GM19351 (cell line): ENCODE results near the gene KCNJ6.
"Not testable (repeated sequence)": the region's sequence is repeated elsewhere in the genome, so short reads cannot be mapped to it uniquely, and the experiment has no call there.

Experiments used
- ATAC-seq: cut with Tn5 transposase; IDR thresholded peaks from one replicate; pipeline ENCODE4 v1.9.1; 2021; ENCODE audit warnings: mild to moderate bottlenecking, moderate library complexity; ENCODE audit not compliant: unreplicated experiment

KCNJ6 gene

DNA sequence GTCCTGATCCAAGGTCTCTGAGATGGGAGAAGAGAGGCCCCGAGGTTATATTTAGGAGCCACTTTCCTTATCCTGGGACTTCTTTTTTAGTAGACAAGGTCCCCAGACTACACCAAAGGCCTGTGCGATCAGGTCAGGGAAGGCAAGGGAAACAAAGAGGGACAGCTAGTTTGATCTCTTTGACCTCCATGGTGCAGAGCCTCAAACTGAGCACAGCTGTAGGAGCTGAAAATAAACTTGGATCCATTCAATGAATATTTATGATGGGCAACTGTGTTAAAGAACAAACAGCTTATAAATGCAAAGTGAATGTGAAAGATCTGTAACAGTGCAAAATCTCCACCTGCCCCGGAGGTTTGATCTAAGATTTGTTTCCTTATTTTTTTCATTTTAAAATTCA, 293.1 kb downstream of the KCNJ6 start:
- ATAC-seq, result no peak

GRCh38 chr21:37622755-37623154, 293.5 kb downstream of the KCNJ6 start:
- no peak for ATAC-seq

GRCh38 chr21:37620401-37620800, 295.9 kb downstream of the KCNJ6 start:
- ATAC-seq, result no peak

- no peak for ATAC-seq
These were observed 296.7 kb downstream of the KCNJ6 start for GRCh38 chr21:37619464-37619974.

GRCh38 chr21:37618081-37618480, 298.2 kb downstream of the KCNJ6 start:
- ATAC-seq, result no peak

DNA sequence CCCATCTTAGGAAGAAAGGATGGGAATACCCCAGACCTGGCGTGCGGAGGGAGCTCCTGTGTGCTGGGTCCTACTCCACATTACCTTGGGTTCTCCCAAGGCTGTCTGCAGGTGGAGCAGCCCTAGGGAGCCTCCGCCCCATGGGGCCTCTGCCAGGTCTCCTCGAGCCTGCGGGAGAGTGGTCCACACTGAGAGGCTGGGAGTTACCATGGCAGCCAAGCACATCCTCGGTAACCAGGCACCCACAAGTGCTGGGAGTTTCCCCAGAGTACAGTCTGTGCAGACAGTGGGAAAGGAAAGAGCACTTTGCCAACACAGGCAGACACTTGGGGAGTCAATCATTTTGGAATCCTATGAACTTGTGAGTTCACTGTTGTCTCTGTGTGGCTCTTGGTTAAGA, 300.3 kb downstream of the KCNJ6 start:
- no peak for ATAC-seq

DNA sequence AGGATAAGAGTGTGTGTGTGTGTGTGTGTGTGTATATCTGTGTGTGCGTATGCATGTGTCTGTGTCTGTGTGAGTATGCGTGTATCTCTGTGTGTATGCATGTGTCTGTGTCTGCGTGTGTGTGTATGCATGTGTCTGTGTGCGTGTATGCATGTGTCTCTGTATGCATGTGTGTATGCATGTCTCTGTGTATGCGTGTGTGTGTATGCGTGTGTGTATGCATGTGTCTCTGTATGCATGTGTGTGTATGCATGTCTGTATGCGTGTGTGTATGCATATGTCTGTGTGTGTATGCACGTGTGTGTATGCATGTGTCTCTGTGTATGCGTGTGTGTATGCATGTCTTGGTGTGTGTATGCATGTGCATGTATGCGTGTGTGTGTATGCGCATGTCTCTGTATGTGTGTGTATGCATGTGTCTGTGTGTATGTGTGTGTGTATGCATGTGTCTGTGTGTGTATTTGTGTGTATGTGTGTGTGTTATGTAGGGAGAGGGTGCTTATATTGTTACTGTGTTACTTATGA, 301.8 kb downstream of the KCNJ6 start:
- no peak for ATAC-seq

GRCh38 chr21:37607081-37607480, 309.2 kb downstream of the KCNJ6 start:
- no peak for ATAC-seq

DNA sequence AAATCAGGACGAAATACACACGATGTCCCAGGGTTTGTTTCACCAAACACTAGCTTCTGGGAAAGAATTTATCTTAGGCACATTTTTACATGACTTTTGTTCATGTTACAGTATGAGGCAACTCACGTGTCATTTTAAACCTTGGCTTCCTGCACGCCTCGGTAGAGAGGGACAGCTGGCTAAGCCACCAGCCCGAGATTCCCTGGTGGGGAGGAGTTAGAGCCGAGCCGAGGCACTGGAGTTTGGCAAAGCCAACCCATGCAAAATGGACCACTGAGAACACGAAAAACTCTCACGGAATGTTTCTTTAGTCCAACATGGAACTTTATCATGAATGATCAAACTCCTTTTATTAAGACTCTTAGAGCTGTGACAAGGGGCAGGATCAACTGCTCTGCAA, 309.7 kb downstream of the KCNJ6 start:
- ATAC-seq, result no peak

GRCh38 chr21:37605006-37605405, 311.3 kb downstream of the KCNJ6 start:
- ATAC-seq, result no peak

DNA sequence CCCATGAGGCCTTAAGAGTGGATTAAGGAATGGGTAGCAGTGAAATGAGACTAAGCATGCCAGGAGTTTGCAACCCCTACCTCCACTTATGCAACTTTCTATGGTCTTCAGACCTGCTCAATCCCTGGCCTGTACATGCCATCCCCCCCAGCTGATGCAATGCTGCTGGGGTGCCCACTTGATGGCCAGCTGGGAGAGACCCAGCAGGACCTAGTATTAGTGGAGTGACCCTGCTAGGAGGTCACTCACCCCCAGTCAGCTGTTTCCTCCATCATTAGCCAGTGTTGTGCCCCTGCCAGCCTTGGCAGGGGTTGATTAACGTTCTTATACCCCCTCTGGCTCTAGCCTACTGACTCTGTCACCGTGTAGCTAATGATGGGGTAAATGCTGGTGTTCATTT, 313.1 kb downstream of the KCNJ6 start:
- ATAC-seq, result no peak

DNA sequence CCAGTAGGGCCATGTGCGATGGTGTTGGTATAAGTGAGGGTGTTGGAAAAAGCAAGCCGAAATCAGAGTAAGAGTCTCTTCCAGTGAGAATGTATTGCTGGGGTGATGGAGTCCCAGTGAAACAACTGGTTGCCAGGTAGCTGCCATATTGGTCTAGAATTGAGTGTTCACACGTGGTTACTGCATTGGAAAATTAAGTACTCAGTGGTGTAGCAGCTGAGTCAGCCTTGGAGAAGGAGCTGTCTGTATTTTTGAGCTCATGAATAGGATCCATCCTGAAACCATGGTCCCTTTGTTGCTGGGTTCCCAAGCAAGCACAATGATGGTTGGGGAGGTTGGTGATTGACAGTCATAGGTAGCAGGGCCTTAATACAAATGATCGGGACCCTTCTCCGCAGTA, 314.3 kb downstream of the KCNJ6 start:
- ATAC-seq, result no peak

DNA sequence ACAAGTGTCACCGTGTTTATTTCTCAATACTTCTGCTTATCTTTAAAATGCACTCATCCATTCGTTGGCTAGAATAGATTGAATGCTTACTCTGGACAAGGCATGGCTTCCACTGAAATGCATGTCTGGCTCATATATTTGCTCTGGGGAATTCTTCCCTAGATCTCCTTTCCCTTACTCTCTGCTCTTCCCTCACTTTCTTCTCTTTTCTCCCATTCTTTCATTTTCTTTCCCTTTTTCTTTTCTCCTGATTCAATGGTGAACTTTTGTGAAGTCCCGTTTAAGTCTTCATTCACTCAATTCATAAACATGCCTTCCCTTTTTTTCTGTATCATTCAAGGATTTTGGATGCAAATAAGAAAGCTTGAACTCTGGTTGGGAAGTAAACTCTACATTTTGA, 315.2 kb downstream of the KCNJ6 start:
- no peak for ATAC-seq

- no peak for ATAC-seq
These were observed 320.3 kb downstream of the KCNJ6 start for GRCh38 chr21:37595944-37596343.

- ATAC-seq, result no peak
These were observed 321.7 kb downstream of the KCNJ6 start for GRCh38 chr21:37594472-37594951.

GRCh38 chr21:37593740-37594471, 322.4 kb downstream of the KCNJ6 start:
- no peak for ATAC-seq

DNA sequence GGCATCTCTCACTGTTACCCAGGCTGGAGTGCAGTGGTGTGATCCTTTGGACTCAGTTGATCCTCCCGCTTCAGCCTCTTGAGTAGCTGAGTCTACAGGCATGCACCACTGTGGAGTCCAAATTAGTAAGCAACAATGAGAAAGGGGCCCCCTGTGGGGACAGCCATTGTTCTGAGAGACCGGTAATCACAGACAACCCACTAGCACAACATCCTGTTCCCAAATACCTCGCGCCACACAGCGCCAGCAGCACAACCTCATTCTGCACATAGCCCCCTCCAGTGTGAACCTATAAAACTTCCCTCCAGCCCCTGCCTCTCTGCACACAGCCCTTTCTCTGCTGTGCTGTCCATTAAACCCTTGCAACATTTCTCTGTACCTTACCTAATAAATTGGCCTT, 323.2 kb downstream of the KCNJ6 start:
- ATAC-seq, result no peak

GRCh38 chr21:37592496-37592895, 323.8 kb downstream of the KCNJ6 start:
- ATAC-seq, result no peak

- ATAC-seq, result not testable (repeated sequence)
These were observed 324.3 kb downstream of the KCNJ6 start for GRCh38 chr21:37591994-37592393.

DNA sequence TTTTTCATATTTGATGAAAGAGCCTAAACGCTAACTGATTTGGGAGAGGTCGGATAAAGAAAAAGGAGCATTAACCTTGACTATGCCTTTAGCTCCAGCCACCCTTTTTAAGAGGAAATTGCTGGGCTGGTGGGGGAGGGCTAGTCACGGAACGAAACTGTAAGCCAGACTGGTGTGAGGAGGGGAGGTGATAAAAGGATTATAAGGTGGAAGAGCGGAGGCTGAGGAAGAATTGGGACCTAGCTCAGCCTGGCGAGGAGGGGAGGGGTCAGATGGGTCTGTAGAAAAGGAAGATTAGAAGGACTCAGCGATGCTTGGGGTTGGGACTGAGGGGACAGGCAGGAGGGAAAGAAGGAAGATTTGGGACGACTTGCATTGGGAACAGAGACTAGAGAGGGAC, 325.4 kb downstream of the KCNJ6 start:
- not testable (repeated sequence) for ATAC-seq

DNA sequence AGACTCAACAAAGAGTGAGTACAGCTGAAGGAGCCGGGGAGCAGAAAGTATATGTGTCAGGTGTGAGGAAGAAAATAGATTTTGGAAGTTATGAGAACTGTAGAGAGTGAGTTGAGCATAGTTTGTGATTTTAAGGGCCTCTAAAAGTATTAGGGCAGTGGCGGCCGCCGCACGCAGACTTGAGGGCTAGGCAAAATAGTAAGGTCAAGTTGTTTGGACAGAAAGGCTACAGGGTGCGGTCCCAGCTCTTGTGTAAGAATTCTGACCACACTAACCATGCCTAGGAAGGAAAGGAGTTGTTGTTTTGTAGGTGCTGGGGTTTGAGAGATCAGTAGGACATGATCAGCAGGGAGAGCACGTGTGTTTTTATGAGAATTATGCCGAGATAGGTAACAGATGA, 327.6 kb downstream of the KCNJ6 start:
- ATAC-seq, result not testable (repeated sequence)

GRCh38 chr21:37587635-37588177, 328.6 kb downstream of the KCNJ6 start:
- ATAC-seq, result no peak
